OCI-LY1 (cell line): ENCODE results near the gene DRAP1.

ENCODE experiments used
- H2AFZ ChIP-seq: fragments of 200-600 bp; sonication (generic), shearing (Covaris generic); 2 replicates; pipeline ENCODE4 v1.6.0; 2014; ENCODE audit warnings: antibody characterized with exemption, mild to moderate bottlenecking, low read length
- H3F3A ChIP-seq: fragments of 200-600 bp; sonication (generic), shearing (Covaris generic); 2 replicates; pipeline ENCODE4 v1.6.0; 2014; ENCODE audit warnings: mild to moderate bottlenecking, antibody characterized with exemption, low read length, moderate library complexity; ENCODE audit not compliant: insufficient read depth
- H3K27ac ChIP-seq: fragments of 200-600 bp; sonication (generic); 2 replicates; pipeline ENCODE4 v1.5.1; 2014; ENCODE audit warnings: low read length, mixed run types, mild to moderate bottlenecking, low read depth; ENCODE audit not compliant: poor library complexity, severe bottlenecking
- H3K27me3 ChIP-seq: fragments of 200-600 bp; sonication (generic); 2 replicates; pipeline ENCODE4 v1.6.0; 2014; ENCODE audit warnings: antibody characterized with exemption, mild to moderate bottlenecking, low read length, moderate library complexity; ENCODE audit not compliant: insufficient read depth
- H3K36me3 ChIP-seq: fragments of 200-600 bp; sonication (generic); 2 replicates; pipeline ENCODE4 v1.6.1; 2014; ENCODE audit warnings: mild to moderate bottlenecking, antibody characterized with exemption, low read length, moderate library complexity, mixed read lengths; ENCODE audit not compliant: insufficient read depth
- H3K4me1 ChIP-seq: fragments of 200-600 bp; sonication (generic); 2 replicates; pipeline ENCODE4 v1.5.1; 2014; ENCODE audit warnings: mild to moderate bottlenecking, low read length, moderate library complexity; ENCODE audit not compliant: insufficient read depth, severe bottlenecking
- H3K4me2 ChIP-seq: fragments of 200-600 bp; sonication (generic), shearing (Covaris generic); 2 replicates; pipeline ENCODE4 v1.6.1; 2014; ENCODE audit warnings: low read length
- H3K4me3 ChIP-seq: fragments of 200-600 bp; sonication (generic); 2 replicates; pipeline ENCODE4 v1.5.1; 2014; ENCODE audit warnings: low read length, low read depth, mild to moderate bottlenecking, mixed read lengths; ENCODE audit not compliant: poor library complexity, severe bottlenecking
- H3K79me2 ChIP-seq: fragments of 200-600 bp; shearing (Covaris generic); 2 replicates; pipeline ENCODE4 v1.6.1; 2016; ENCODE audit warnings: mixed run types, low read length, mixed read lengths; ENCODE audit not compliant: insufficient read depth
- H3K9ac ChIP-seq: fragments of 200-600 bp; sonication (generic), shearing (Covaris generic); 2 replicates; pipeline ENCODE4 v1.6.1; 2014; ENCODE audit warnings: mild to moderate bottlenecking, low read length, mixed read lengths
- H3K9me2 ChIP-seq: fragments of 200-600 bp; sonication (generic), shearing (Covaris generic); 2 replicates; pipeline ENCODE4 v1.6.1; 2014; ENCODE audit warnings: low read depth, mild to moderate bottlenecking, low read length, mixed read lengths
- H3K9me3 ChIP-seq: fragments of 200-600 bp; shearing (Covaris generic); 2 replicates; pipeline ENCODE4 v1.6.1; 2014; ENCODE audit warnings: low read length, mixed read lengths
- H4K20me1 ChIP-seq: fragments of 200-600 bp; sonication (generic), shearing (Covaris generic); 2 replicates; pipeline ENCODE4 v1.6.0; 2016; ENCODE audit warnings: mild to moderate bottlenecking, low read length; ENCODE audit not compliant: insufficient read depth
- EZH2 ChIP-seq: fragments of 200-600 bp; sonication (generic), shearing (Covaris generic); IDR thresholded peaks from 2 replicates; pipeline ENCODE4 v1.8.0; 2017; ENCODE audit warnings: borderline replicate concordance, mixed run types, mild to moderate bottlenecking, antibody characterized with exemption, low read length, moderate library complexity, mixed read lengths
- TF ChIP-seq, protein P1 (sequence below): fragments of 200-600 bp; sonication (generic), shearing (Covaris generic); IDR thresholded peaks from 2 replicates; pipeline ENCODE4 v1.5.1; 2017; ENCODE audit warnings: mild to moderate bottlenecking, antibody characterized with exemption, low read length, moderate library complexity, mixed read lengths

Gene DRAP1

DNA sequence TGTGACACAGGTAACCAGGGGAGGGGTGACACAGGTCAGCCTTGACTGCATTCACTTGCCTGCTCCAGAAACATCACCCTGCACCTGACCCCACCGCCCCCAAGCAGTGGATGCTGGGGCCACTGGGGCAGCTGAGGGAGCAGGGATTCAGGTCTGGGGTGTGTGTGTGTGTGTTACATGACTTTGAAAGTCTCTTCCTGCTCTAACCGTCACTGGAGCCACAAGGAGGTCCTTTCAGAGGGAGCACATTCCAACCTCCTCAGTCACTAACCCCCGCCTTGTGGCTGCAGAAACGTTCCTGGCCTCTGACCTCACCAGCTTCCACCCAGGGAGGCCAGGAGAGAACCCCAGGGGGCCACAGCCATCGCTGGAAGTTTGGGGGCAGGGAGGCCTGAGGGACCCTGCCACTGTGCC is 16.2 kb upstream of the DRAP1 start:
- no peaks in the 10 kb centered on the region for H4K20me1 ChIP-seq
- peaks cover 13% of the 10 kb centered on the region for H3K27me3 ChIP-seq
- no peaks in the 10 kb centered on the region for H3K79me2 ChIP-seq
- no peak overlapping the region for H3K4me2 ChIP-seq
- H3K27ac ChIP-seq = no peak overlapping the region
- H3K9me2 ChIP-seq = no peaks in the 10 kb centered on the region
- no peak overlapping the region for H2AFZ ChIP-seq
- H3F3A ChIP-seq = no peaks in the 10 kb centered on the region
- H3K4me1 ChIP-seq = peaks cover 19% of the 10 kb centered on the region
- no peak overlapping the region for H3K9ac ChIP-seq
- no peak overlapping the region for H3K4me3 ChIP-seq
- H3K36me3 ChIP-seq = no peaks in the 10 kb centered on the region
- no peaks in the 10 kb centered on the region for H3K9me3 ChIP-seq
- TF ChIP-seq EZH2 = no peak
- TF ChIP-seq, protein P1, sequence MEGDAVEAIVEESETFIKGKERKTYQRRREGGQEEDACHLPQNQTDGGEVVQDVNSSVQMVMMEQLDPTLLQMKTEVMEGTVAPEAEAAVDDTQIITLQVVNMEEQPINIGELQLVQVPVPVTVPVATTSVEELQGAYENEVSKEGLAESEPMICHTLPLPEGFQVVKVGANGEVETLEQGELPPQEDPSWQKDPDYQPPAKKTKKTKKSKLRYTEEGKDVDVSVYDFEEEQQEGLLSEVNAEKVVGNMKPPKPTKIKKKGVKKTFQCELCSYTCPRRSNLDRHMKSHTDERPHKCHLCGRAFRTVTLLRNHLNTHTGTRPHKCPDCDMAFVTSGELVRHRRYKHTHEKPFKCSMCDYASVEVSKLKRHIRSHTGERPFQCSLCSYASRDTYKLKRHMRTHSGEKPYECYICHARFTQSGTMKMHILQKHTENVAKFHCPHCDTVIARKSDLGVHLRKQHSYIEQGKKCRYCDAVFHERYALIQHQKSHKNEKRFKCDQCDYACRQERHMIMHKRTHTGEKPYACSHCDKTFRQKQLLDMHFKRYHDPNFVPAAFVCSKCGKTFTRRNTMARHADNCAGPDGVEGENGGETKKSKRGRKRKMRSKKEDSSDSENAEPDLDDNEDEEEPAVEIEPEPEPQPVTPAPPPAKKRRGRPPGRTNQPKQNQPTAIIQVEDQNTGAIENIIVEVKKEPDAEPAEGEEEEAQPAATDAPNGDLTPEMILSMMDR = no peak

- H3K27me3 ChIP-seq = peaks cover 8% of the 10 kb centered on the region; the same call in 1 of the 2 replicates
- no peak overlapping the region for H3K9ac ChIP-seq
- H2AFZ ChIP-seq = no peak overlapping the region
- H3K4me3 ChIP-seq = no peak overlapping the region
- no peaks in the 10 kb centered on the region for H4K20me1 ChIP-seq
- no peaks in the 10 kb centered on the region for H3K36me3 ChIP-seq
- no peaks in the 10 kb centered on the region for H3K9me2 ChIP-seq
- H3K79me2 ChIP-seq = no peaks in the 10 kb centered on the region
- peaks cover 19% of the 10 kb centered on the region for H3K4me1 ChIP-seq
- TF ChIP-seq, protein P1 = no peak
- TF ChIP-seq EZH2 = no peak
- H3F3A ChIP-seq = no peaks in the 10 kb centered on the region
- H3K4me2 ChIP-seq = no peak overlapping the region
- H3K27ac ChIP-seq = no peak overlapping the region
- no peaks in the 10 kb centered on the region for H3K9me3 ChIP-seq
Measured at GRCh38 chr11:65903715-65904114, 15.5 kb upstream of the DRAP1 start.

DNA sequence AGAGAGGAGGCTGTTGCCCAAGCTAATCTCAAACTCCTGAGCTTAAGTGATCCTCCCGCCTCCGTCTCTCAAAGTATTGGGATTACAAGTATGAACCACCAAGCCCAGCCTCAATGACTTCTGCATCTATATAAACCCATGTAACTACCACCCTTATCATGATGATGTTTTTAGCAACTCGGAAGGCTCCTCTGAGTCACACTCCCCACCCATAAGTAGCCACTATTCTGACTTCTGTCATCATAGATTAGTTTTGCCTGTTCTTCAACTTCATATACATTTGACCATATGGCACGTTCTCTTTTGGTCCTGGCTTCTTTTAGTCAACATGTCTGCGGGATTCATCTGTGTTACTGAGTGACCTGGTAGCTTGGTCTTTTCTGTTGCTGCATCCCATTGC is 12.6 kb upstream of the DRAP1 start:
- Histone ChIP-seq H4K20me1 (no peaks in the 10 kb centered on the region), H3K79me2 (no peaks in the 10 kb centered on the region), H3F3A (no peaks in the 10 kb centered on the region), H3K27me3 (peaks cover 12% of the 10 kb centered on the region), H3K4me2 (no peak overlapping the region), H3K9me2 (no peaks in the 10 kb centered on the region), H3K4me1 (no peaks in the 10 kb centered on the region), H3K9ac (no peak overlapping the region), H3K36me3 (no peaks in the 10 kb centered on the region), H2AFZ (no peak overlapping the region), H3K4me3 (no peak overlapping the region), H3K9me3 (no peaks in the 10 kb centered on the region), H3K27ac (no peak overlapping the region)
- no peak for TF ChIP-seq EZH2
- TF ChIP-seq, protein P1 = no peak
